GM12878 (cell line): Measurements from ENCODE around the gene CTSW. TPM values are rescaled to one million over a fixed set of nuclear protein-coding genes. Genes with fewer than 3 reads are reported as not detected.
A peak's percentile ranks its signal among the peaks of the same experiment; 100 is the strongest.

ENCODE experiments used
- ATAC-seq: fragments of 200-7000 bp; cut with Tn5 transposase; 3 replicates; pipeline ENCODE4 v1.9.1; 2020; ENCODE audit warnings: mild to moderate bottlenecking, moderate library complexity
- BruUV-seq: library from RNA; stranded (reverse); fragments of 400-500 nt; replicated peaks from 2 replicates; lab custom pipeline; 2021; lab: Mats Ljungman, UMichigan
- CTCF ChIA-PET: fragments of 300-600 bp; sonication (Branson Sonifier 250); formaldehyde crosslinking; extraction: SDS; loops from one replicate; lab custom pipeline; 2021; ENCODE audit warnings: inconsistent platforms; lab: Yijun Ruan, JAX
- POLR2A ChIA-PET: fragments of 350-600 bp; formaldehyde crosslinking; extraction: SDS; loops from one replicate; lab custom pipeline; 2021; ENCODE audit warnings: inconsistent platforms; lab: Charles Lee
- RAD21 ChIA-PET: fragments of 300-600 bp; sonication (Branson Sonifier 250); formaldehyde crosslinking; loops from one replicate; lab custom pipeline; 2023; ENCODE audit warnings: antibody characterized with exemption; ENCODE audit not compliant: unreplicated experiment; lab: Charles Lee
- SMC1A ChIA-PET: fragments of 300-600 bp; sonication (Branson Sonifier 250); formaldehyde crosslinking; loops from one replicate; lab custom pipeline; 2023; ENCODE audit not compliant: unreplicated experiment, uncharacterized antibody; lab: Charles Lee
- DNase-seq: peaks from one replicate; pipeline ENCODE4 v3.0.0-alpha.2; 2011; ENCODE audit warnings: low read depth, low spot score
- FAIRE-seq: peaks from 3 replicates; lab custom pipeline; 2011; peaks lifted over from hg19 to GRCh38; lab: Jason Lieb, UNC
- H2AFZ ChIP-seq: 2 replicates; pipeline ENCODE4 v1.6.0; 2011; ENCODE audit warnings: low read depth, low read length, control low read depth; ENCODE audit not compliant: control insufficient read depth
- H3K27ac ChIP-seq: 2 replicates; pipeline ENCODE4 v1.5.1; 2011; ENCODE audit warnings: control low read depth; ENCODE audit not compliant: control insufficient read depth, insufficient read depth
- H3K27me3 ChIP-seq, 2 experiments: replicated peaks in 1 of 2; 2 replicates each; pipeline versions ENCODE4 v1.6.0 to v1.6.1; 2011; ENCODE audit warnings: low read length in 1 of 2; ENCODE audit not compliant: control insufficient read depth in 2 of 2, insufficient read depth in 2 of 2
- H3K36me3 ChIP-seq, 2 experiments: 2 replicates each; pipeline ENCODE4 v1.5.1; 2011; ENCODE audit warnings: low read length in 1 of 2; ENCODE audit not compliant: control insufficient read depth in 2 of 2, insufficient read depth in 2 of 2
- H3K4me1 ChIP-seq: 2 replicates; pipeline ENCODE4 v1.6.1; 2011; ENCODE audit warnings: mild to moderate bottlenecking, low read length, moderate library complexity, mixed read lengths; ENCODE audit not compliant: control insufficient read depth, insufficient read depth
- H3K4me2 ChIP-seq: 2 replicates; pipeline ENCODE4 v1.6.0; 2011; ENCODE audit warnings: control low read depth; ENCODE audit not compliant: control insufficient read depth, insufficient read depth
- H3K4me3 ChIP-seq: fragments of 200-600 bp; sonication (generic); 2 replicates; pipeline ENCODE4 v1.5.1; 2016
- H3K79me2 ChIP-seq: 2 replicates; pipeline ENCODE4 v1.6.0; 2011; ENCODE audit warnings: low read length; ENCODE audit not compliant: control insufficient read depth, insufficient read depth
- H3K9ac ChIP-seq: 2 replicates; pipeline ENCODE4 v1.8.0; 2011; ENCODE audit warnings: low read length, control low read depth, mixed read lengths; ENCODE audit not compliant: control insufficient read depth, insufficient read depth
- H3K9me3 ChIP-seq: replicated peaks from 3 replicates; pipeline ENCODE4 v1.5.1; 2011; ENCODE audit warnings: mild to moderate bottlenecking, low read length; ENCODE audit not compliant: control insufficient read depth, insufficient read depth
- H4K20me1 ChIP-seq: 2 replicates; pipeline ENCODE4 v1.6.0; 2011; ENCODE audit not compliant: control insufficient read depth, insufficient read depth
- BMI1 ChIP-seq: fragments of 450-650 bp; IDR thresholded peaks from 2 replicates; pipeline ENCODE4 v1.6.1; 2016; ENCODE audit warnings: mild to moderate bottlenecking, moderate library complexity, borderline replicate concordance
- FOXK2 ChIP-seq: fragments of 450-650 bp; IDR thresholded peaks from 2 replicates; pipeline ENCODE4 v1.6.1; 2017; ENCODE audit warnings: mild to moderate bottlenecking, moderate library complexity
- GATAD2B ChIP-seq: fragments of 450-650 bp; conservative IDR thresholded peaks from 2 replicates; pipeline ENCODE4 v1.6.1; 2017; ENCODE audit warnings: low read depth, mild to moderate bottlenecking, moderate library complexity
- IKZF2 ChIP-seq, 2 experiments: fragments of 450-650 bp; IDR thresholded peaks; 2 replicates each; pipeline ENCODE4 v1.6.1; 2017; ENCODE audit warnings: mild to moderate bottlenecking in 2 of 2, moderate library complexity in 2 of 2
- IRF4 ChIP-seq: IDR thresholded peaks from 2 replicates; pipeline ENCODE4 v1.6.1; 2011; ENCODE audit warnings: low read depth, low read length
- JUND ChIP-seq: IDR thresholded peaks from 2 replicates; pipeline ENCODE4 v1.6.1; 2012; ENCODE audit warnings: low read depth, mild to moderate bottlenecking, low read length, improper control_type of control experiment, moderate library complexity
- NFYA ChIP-seq: IDR thresholded peaks from 2 replicates; pipeline ENCODE4 v1.6.1; 2011; ENCODE audit warnings: low read depth, mild to moderate bottlenecking, low read length, improper control_type of control experiment, borderline replicate concordance
- NR2C1 ChIP-seq: fragments of 450-650 bp; IDR thresholded peaks from 2 replicates; pipeline ENCODE4 v1.6.1; 2017; ENCODE audit warnings: antibody characterized with exemption, mild to moderate bottlenecking, moderate library complexity
- NR2C2 ChIP-seq: IDR thresholded peaks from 2 replicates; pipeline ENCODE4 v1.6.1; 2011; ENCODE audit warnings: borderline replicate concordance, low read depth; ENCODE audit not compliant: control insufficient read depth, insufficient read length
- POLR2A ChIP-seq: IDR thresholded peaks from 2 replicates; pipeline ENCODE4 v1.6.1; 2011; ENCODE audit warnings: low read depth, mild to moderate bottlenecking, low read length
- SUZ12 ChIP-seq: fragments of 200-600 bp; sonication (generic); IDR thresholded peaks from one replicate; pipeline ENCODE4 v1.6.1; 2018; ENCODE audit warnings: antibody characterized with exemption, mild to moderate bottlenecking; ENCODE audit not compliant: unreplicated experiment
- TCF7 ChIP-seq: IDR thresholded peaks from 2 replicates; pipeline ENCODE4 v1.6.1; 2014; ENCODE audit warnings: antibody characterized with exemption, borderline replicate concordance
- WRNIP1 ChIP-seq: IDR thresholded peaks from 2 replicates; pipeline ENCODE4 v1.6.1; 2011; ENCODE audit warnings: low read depth, low read length, improper control_type of control experiment, borderline replicate concordance
- ZNF24 ChIP-seq: fragments of 450-650 bp; IDR thresholded peaks from 2 replicates; pipeline ENCODE4 v1.6.1; 2017; ENCODE audit warnings: antibody characterized with exemption, mild to moderate bottlenecking
- WGBS: methylation state at CpG from one replicate; pipeline ENCODE4 v1.1.6; 2016; ENCODE audit warnings: low lambda C conversion rate; ENCODE audit not compliant: insufficient replicate concordance, insufficient coverage; ENCODE audit errors: missing lambda C conversion rate; 5-methylcytosine and 5-hydroxymethylcytosine counted together
- in situ Hi-C: fragments of 300-500 bp; cut with MboI; formaldehyde crosslinking; loops from 9 replicates; pipeline ENCODE4 v1.14.3; 2018; ENCODE audit warnings: mixed read lengths
- intact Hi-C: fragments of 100-400 bp; cut with micrococcal nuclease; formaldehyde crosslinking; loops from one replicate; pipeline ENCODE4 v1.14.2; 2022; ENCODE audit not compliant: unreplicated experiment
- polyA plus RNA-seq, 11 experiments: library from polyadenylated mRNA; depleted of rRNA in 4 of 11; unstranded in 6 of 11; stranded (reverse) in 5 of 11; fragments of >200 nt; fragmentation: Nextera tagmentation in 4 of 11; fragmentation: Illumina TruSeq in 1 of 11; extraction: Ambion mirVana in 4 of 11; extraction: Trizol in 1 of 11; gene quantifications; 1 replicate in 1 of 11; 2 replicates in 10 of 11; pipeline versions ENCODE4 v1.2.1 to v1.2.3, GENCODE V29; 2011 to 2016; ENCODE audit warnings: inconsistent platforms in 2 of 11, missing spikeins in 2 of 11, low read depth in 1 of 11
- total RNA-seq, 4 experiments: library from RNA; depleted of rRNA in 3 of 4; stranded (reverse); fragments of >200 nt in 3 of 4; fragmentation: Illumina TruSeq in 1 of 4; extraction: Trizol in 1 of 4; gene quantifications; 2 replicates each; pipeline versions ENCODE4 v1.2.1 to v1.2.3, GENCODE V29; 2013 to 2021
- TF ChIP-seq, protein P1 (sequence below): fragments of 450-650 bp; IDR thresholded peaks from 2 replicates; pipeline ENCODE4 v1.6.1; 2016; ENCODE audit warnings: mild to moderate bottlenecking, moderate library complexity, borderline replicate concordance
- TF ChIP-seq, protein P2 (sequence below): fragments of 450-650 bp; formaldehyde crosslinking; IDR thresholded peaks from 2 replicates; pipeline ENCODE4 v1.4.0; 2022; ENCODE audit warnings: mild to moderate bottlenecking, moderate library complexity

The CTSW gene
- total and polyA plus RNA-seq, 10 of the 15 experiments (the other 5 are each of a cell fraction or from before 2014, with no cell fraction given) = 0.53 to 12.0 (median 1.7) TPM

DNA sequence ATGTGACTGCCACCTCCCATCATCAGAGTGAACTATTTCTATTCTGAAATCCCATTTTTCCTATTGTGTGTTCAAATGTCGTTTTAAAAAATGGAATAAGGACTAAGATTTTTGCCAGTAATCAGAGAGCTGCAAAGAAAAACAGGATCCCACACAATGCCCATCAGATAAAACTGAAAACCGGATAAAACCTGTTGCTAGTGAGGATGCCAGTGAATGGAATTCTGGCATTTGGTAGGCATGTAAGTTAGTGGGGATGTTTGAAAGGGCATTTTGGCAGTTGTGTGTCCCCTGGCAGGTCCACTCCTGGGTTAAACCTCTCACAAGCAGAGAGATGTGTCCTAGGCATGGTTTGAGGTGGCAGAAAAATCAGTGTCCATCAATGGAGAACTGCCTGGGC, 45.8 kb downstream of the CTSW start (continued):
- TF ChIP-seq, protein P1, sequence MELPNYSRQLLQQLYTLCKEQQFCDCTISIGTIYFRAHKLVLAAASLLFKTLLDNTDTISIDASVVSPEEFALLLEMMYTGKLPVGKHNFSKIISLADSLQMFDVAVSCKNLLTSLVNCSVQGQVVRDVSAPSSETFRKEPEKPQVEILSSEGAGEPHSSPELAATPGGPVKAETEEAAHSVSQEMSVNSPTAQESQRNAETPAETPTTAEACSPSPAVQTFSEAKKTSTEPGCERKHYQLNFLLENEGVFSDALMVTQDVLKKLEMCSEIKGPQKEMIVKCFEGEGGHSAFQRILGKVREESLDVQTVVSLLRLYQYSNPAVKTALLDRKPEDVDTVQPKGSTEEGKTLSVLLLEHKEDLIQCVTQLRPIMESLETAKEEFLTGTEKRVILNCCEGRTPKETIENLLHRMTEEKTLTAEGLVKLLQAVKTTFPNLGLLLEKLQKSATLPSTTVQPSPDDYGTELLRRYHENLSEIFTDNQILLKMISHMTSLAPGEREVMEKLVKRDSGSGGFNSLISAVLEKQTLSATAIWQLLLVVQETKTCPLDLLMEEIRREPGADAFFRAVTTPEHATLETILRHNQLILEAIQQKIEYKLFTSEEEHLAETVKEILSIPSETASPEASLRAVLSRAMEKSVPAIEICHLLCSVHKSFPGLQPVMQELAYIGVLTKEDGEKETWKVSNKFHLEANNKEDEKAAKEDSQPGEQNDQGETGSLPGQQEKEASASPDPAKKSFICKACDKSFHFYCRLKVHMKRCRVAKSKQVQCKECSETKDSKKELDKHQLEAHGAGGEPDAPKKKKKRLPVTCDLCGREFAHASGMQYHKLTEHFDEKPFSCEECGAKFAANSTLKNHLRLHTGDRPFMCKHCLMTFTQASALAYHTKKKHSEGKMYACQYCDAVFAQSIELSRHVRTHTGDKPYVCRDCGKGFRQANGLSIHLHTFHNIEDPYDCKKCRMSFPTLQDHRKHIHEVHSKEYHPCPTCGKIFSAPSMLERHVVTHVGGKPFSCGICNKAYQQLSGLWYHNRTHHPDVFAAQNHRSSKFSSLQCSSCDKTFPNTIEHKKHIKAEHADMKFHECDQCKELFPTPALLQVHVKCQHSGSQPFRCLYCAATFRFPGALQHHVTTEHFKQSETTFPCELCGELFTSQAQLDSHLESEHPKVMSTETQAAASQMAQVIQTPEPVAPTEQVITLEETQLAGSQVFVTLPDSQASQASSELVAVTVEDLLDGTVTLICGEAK = no peak
- TF ChIP-seq IRF4 = no peak
- no peak for TF ChIP-seq FOXK2
- no peak for TF ChIP-seq JUND
- no peak for TF ChIP-seq IKZF2 (IDR thresholded peaks at IDR 0.05)
- TF ChIP-seq NFYA = no peak
- TF ChIP-seq, all 136 proteins: peak for 0

DNA sequence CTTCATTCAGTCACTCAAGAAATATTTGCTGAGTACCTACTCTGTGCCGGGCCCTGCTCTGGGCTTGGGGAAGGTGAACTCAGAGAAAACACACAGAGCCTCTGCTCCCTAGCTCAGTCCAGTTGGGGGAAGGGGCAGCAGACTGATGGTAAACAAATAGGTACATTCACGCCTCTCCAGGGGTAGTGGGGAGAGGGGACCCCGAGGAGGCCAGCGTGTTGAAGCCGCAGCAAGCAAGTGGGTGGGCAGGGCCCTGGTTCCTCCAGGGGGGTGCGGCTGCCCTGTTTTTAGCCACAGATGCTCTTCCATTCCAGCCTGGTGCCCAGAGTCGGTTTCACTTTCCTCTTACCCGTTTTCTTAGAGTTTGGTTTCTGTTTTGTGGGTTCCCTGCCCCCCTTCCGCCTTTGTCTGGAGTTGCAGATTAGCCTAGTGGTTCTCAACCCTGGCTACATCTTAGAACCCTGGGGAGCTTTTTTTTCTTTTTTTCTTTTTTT, 48.3 kb downstream of the CTSW start:
- ChIA-PET POLR2A (interaction anchor here (0.5 to 3.1 kb wide), 14 partner anchors 8 to 806 kb away, joined by 3 to 29 read pairs (median 4); partner anchors contain the start of genes CCDC85B and FOSL1), SMC1A (interaction anchor here (1.1 to 2.3 kb wide), 3 partner anchors 15 to 38 kb away, joined by 3 to 19 read pairs (median 8); partner anchors contain the start of gene CCDC85B), CTCF (interaction anchor here (1.0 to 2.0 kb wide), 5 partner anchors 34 to 69 kb away, joined by 4 to 7 read pairs (median 4); partner anchors contain the start of genes CCDC85B, FIBP and MUS81), RAD21 (interaction anchor here (0.5 to 1.6 kb wide), 10 partner anchors 26 to 208 kb away, joined by 3 to 7 read pairs (median 4); partner anchors contain the start of genes BANF1, CCDC85B, EIF1AD and FIBP)
- Histone ChIP-seq H3K4me1 (peaks cover 20% of the 10 kb centered on the region), H4K20me1 (no peaks in the 10 kb centered on the region), H2AFZ (peak overlapping the region; percentile 75), H3K79me2 (no peaks in the 10 kb centered on the region), H3K27ac (peak overlapping the region; percentile 99), H3K9me3 (no peaks in the 10 kb centered on the region), H3K4me2 (peak overlapping the region; percentile 92), H3K4me3 (peak overlapping the region; percentile 65), H3K9ac (peak overlapping the region; percentile 83), H3K36me3 (no peaks in the 10 kb centered on the region; a peak in 1 of 4 replicates), H3K27me3 (no peaks in the 10 kb centered on the region)
- FAIRE-seq (peak; percentile 99), ATAC-seq (peak; percentile 95), DNase-seq (peak; percentile 84)
- 8% methylated on average over 9 of the region's 9 CpGs for WGBS
- in situ Hi-C loops = no loop called here
- intact Hi-C loops = loop anchor here (5.0 kb wide), 1 partner anchor 36 kb away; the partner anchor contains the start of gene CCDC85B
- TSS peak; percentile 94 for BruUV-seq
- no peak for TF ChIP-seq NR2C2
- no peak for TF ChIP-seq NR2C1
- 0 out of 2 replicates have a peak, but pooled peaks have one; percentile 54 for TF ChIP-seq GATAD2B
- TF ChIP-seq, protein P2, sequence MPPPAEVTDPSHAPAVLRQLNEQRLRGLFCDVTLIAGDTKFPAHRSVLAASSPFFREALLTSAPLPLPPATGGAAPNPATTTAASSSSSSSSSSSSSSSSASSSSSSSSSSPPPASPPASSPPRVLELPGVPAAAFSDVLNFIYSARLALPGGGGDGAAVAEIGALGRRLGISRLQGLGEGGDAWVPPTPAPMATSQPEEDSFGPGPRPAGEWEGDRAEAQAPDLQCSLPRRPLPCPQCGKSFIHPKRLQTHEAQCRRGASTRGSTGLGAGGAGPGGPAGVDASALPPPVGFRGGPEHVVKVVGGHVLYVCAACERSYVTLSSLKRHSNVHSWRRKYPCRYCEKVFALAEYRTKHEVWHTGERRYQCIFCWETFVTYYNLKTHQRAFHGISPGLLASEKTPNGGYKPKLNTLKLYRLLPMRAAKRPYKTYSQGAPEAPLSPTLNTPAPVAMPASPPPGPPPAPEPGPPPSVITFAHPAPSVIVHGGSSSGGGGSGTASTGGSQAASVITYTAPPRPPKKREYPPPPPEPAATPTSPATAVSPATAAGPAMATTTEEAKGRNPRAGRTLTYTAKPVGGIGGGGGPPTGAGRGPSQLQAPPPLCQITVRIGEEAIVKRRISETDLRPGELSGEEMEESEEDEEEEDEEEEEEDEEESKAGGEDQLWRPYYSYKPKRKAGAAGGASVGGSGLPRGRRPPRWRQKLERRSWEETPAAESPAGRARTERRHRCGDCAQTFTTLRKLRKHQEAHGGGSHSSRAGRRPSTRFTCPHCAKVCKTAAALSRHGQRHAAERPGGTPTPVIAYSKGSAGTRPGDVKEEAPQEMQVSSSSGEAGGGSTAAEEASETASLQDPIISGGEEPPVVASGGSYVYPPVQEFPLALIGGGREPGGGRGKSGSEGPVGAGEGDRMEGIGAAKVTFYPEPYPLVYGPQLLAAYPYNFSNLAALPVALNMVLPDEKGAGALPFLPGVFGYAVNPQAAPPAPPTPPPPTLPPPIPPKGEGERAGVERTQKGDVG (CRISPR knock-in tag) = no peak
- peak; percentile 68 for TF ChIP-seq POLR2A
- TF ChIP-seq TCF7 = no peak
- no peak for TF ChIP-seq ZNF24
- no peak for TF ChIP-seq WRNIP1
- no peak for TF ChIP-seq BMI1
- TF ChIP-seq SUZ12 = no peak
